ENCODE data around the gene NOSIP. TPM values are rescaled to one million over a fixed set of nuclear protein-coding genes. Genes with fewer than 3 reads are reported as not detected.

Gene NOSIP
- total and polyA plus RNA-seq, 2 of the 4 experiments (the other 2 are of a cell fraction) = 118 to 138 TPM

- ATAC-seq (ENCODE audit: low read depth) (no peak), DNase-seq (no peak)
- Histone ChIP-seq H2BK5ac (ENCODE audit: low read depth, low read length, poor library complexity, severe bottlenecking) (no peak overlapping the region), H2BK120ac (ENCODE audit: low read depth, low read length) (no peak overlapping the region), H3K56ac (ENCODE audit: extremely low read depth, insufficient read depth, low read length) (no peak overlapping the region), H3K23ac (ENCODE audit: low read depth, low read length) (no peak overlapping the region), H3K36me3 (ENCODE audit: control insufficient read depth, insufficient read depth, low read length) (peaks cover 64% of the 10 kb centered on the region), H3K4me2 (ENCODE audit: low read depth, low read length) (no peak overlapping the region), H4K8ac (ENCODE audit: low read depth in 2 of 2, low read length in 2 of 2) (no peak overlapping the region), H2AFZ (replicated peaks; ENCODE audit: low read length, poor library complexity) (no peak overlapping the region), H3K14ac (replicated peaks; ENCODE audit: low read depth, low read length) (no peak overlapping the region), H4K91ac (ENCODE audit: insufficient read depth, low read depth, low read length) (no peak overlapping the region), H3K4me1 (ENCODE audit: control insufficient read depth, insufficient read depth, low read length) (peaks cover 7% of the 10 kb centered on the region; the same call in 1 of the 2 replicates), H3K4me3 (ENCODE audit: insufficient read depth, low read depth, low read length) (no peak overlapping the region), H3K9ac (ENCODE audit: low read depth, low read length) (no peak overlapping the region), H3K4ac (ENCODE audit: low read depth, low read length) (no peak overlapping the region), H3K9me3 (ENCODE audit: control insufficient read depth, insufficient read depth, low read length) (no peaks in the 10 kb centered on the region), H3K79me1 (ENCODE audit: low read depth in 1 of 2, low read length in 2 of 2) (peaks cover 23 to 51% of the 10 kb centered on the region in 2 experiments), H3K27ac (ENCODE audit: insufficient read depth, low read length) (no peak overlapping the region), H3K18ac (ENCODE audit: low read depth, low read length) (no peak overlapping the region), H4K5ac (ENCODE audit: low read depth, low read length) (no peak overlapping the region), H4K20me1 (ENCODE audit: insufficient read depth, low read length) (peaks cover 44% of the 10 kb centered on the region), H3K9me1 (ENCODE audit: insufficient read depth, low read length) (peaks cover 3% of the 10 kb centered on the region; the same call in 1 of the 2 replicates), H2BK15ac (ENCODE audit: low read depth, low read length) (no peak overlapping the region), H3K27me3 (ENCODE audit: control insufficient read depth, insufficient read depth, low read length) (no peaks in the 10 kb centered on the region), H2BK20ac (ENCODE audit: low read depth, low read length) (no peak overlapping the region), H2AK9ac (replicated peaks; ENCODE audit: low read depth, low read length, poor library complexity) (no peak overlapping the region), H2AK5ac (ENCODE audit: low read depth, low read length) (no peak overlapping the region)
- dilution Hi-C loops (cut with HindIII; ENCODE audit: low sequenced_read_pairs, unreplicated experiment) = no loop called here
- POLR2A ChIA-PET (ENCODE audit: unreplicated experiment) = interaction anchor here (0.6 kb wide), 2 partner anchors 20 to 88 kb away, joined by 3 to 5 read pairs; no protein-coding TSS in a partner anchor
- WGBS, 2 experiments (ENCODE audit: extremely low coverage in 2 of 2, insufficient read length in 1 of 2) = 98% methylated on average over 26 of the region's 65 CpGs; no CpG with 5 or more reads in 1 of the 2 experiments
- CTCF ChIA-PET = interaction anchor here (0.7 kb wide), 1 partner anchor 67 kb away, joined by 4 read pairs; no protein-coding TSS in a partner anchor
- no TSS peak for BruUV-seq (replicated peaks)
- TF ChIP-seq SMC3 (IDR thresholded peaks at IDR 0.05; ENCODE audit: low read depth, low read length) (no peak), ELK1 (IDR thresholded peaks at IDR 0.05; ENCODE audit: borderline replicate concordance, low read depth, low read length) (no peak), NFE2L2 (IDR thresholded peaks at IDR 0.05; ENCODE audit: low read depth, low read length) (no peak), CHD1 (IDR thresholded peaks at IDR 0.05; ENCODE audit: low read depth, low read length) (no peak), RAD21 (IDR thresholded peaks at IDR 0.05; ENCODE audit: low read length) (no peak)
- in situ Hi-C loops (cut with MboI; ENCODE audit: low sequenced_read_pairs) = no loop called here
- intact Hi-C loops (cut with micrococcal nuclease) = no loop called here
Observed at GRCh38 chr19:49596954-49597702, 16.8 kb upstream of the NOSIP start.

Measured in IMR-90 (cell line).